Stimulated activated CD8-positive, alpha-beta memory T cell treated with anti-CD3 and anti-CD28 coated beads, Interleukin-7, amount 100 ng/mL, for 1 hour (primary cell): Measurements from ENCODE around the gene BAK1.
"Not testable (repeated sequence)": the region's sequence is repeated elsewhere in the genome, so short reads cannot be mapped to it uniquely, and the experiment has no call there.

Source experiments
- DNase-seq, 2 donors: peaks; one replicate each; pipeline ENCODE4 v3.0.0-alpha.2; 2020; ENCODE audit warnings: low read depth in 2 of 2

BAK1 gene

GRCh38 chr6:33586108-33586640 lies 6.1 kb upstream of the BAK1 start:
- DNase-seq = no peak

GRCh38 chr6:33585403-33586107 lies 5.5 kb upstream of the BAK1 start:
- DNase-seq = peak; percentile 75 to 86

- no peak for DNase-seq
These were observed 4.8 kb upstream of the BAK1 start for GRCh38 chr6:33584700-33585402.

- DNase-seq = no peak
These were observed 3.6 kb upstream of the BAK1 start for GRCh38 chr6:33583591-33584155.

GRCh38 chr6:33581186-33581585 lies 1.1 kb upstream of the BAK1 start:
- no peak for DNase-seq

- DNase-seq = no peak
These were observed 1.5 kb downstream of the BAK1 start for GRCh38 chr6:33578588-33579011.

- DNase-seq = no peak
These were observed 1.9 kb downstream of the BAK1 start for GRCh38 chr6:33578164-33578563.

GRCh38 chr6:33577718-33578117 lies 2.4 kb downstream of the BAK1 start:
- DNase-seq = no peak

GRCh38 chr6:33577106-33577535 lies 3.0 kb downstream of the BAK1 start:
- no peak for DNase-seq

GRCh38 chr6:33576668-33577067 lies 3.4 kb downstream of the BAK1 start:
- no peak for DNase-seq

GRCh38 chr6:33575211-33575610 lies 4.9 kb downstream of the BAK1 start:
- no peak for DNase-seq

- no peak for DNase-seq
These were observed 8.3 kb downstream of the BAK1 start for GRCh38 chr6:33571637-33572316.

GRCh38 chr6:33570806-33571636 lies 9.1 kb downstream of the BAK1 start:
- peak; percentile 76 to 80 for DNase-seq

GRCh38 chr6:33568826-33569570 lies 11.1 kb downstream of the BAK1 start:
- DNase-seq = no peak

- DNase-seq = no peak
These were observed 12.2 kb downstream of the BAK1 start for GRCh38 chr6:33567836-33568235.

- no peak for DNase-seq
These were observed 13.6 kb downstream of the BAK1 start for GRCh38 chr6:33566182-33567084.

- no peak for DNase-seq
These were observed 21.3 kb downstream of the BAK1 start for GRCh38 chr6:33558801-33559200.

- DNase-seq = no peak
These were observed 22.7 kb downstream of the BAK1 start for GRCh38 chr6:33557376-33557775.

GRCh38 chr6:33552883-33553282 lies 27.2 kb downstream of the BAK1 start:
- DNase-seq = not testable (repeated sequence)
